ENCODE measurements around the gene OR14A2.
"Not testable (repeated sequence)": the region's sequence is repeated elsewhere in the genome, so short reads cannot be mapped to it uniquely, and the experiment has no call there.

The OR14A2 gene

GRCh38 chr1:247748041-247748440 is at the start of gene OR14A2:
TSS of gene OR14A2 (minus strand) at chr1:247748141.
- no peak for DNase-seq

- no peak for DNase-seq
Measured at GRCh38 chr1:247797518-247797917, 49.6 kb upstream of the OR14A2 start.

- DNase-seq = no peak
Measured at GRCh38 chr1:247769603-247770002, 21.7 kb upstream of the OR14A2 start.

- no peak for DNase-seq
Measured at GRCh38 chr1:247760456-247760855, 12.5 kb upstream of the OR14A2 start, which contains the start of gene OR1C1. TSS of gene OR1C1 (minus strand) at chr1:247760556. CDS start at chr1:247758406, 2,150 bp downstream.

GRCh38 chr1:247754311-247754710 is 6.4 kb upstream of the OR14A2 start:
- DNase-seq = not testable (repeated sequence)

GRCh38 chr1:247749870-247750269 is 1.9 kb upstream of the OR14A2 start:
- DNase-seq = no peak

GRCh38 chr1:247747616-247748015 is 325 bp downstream of the OR14A2 start:
- no peak for DNase-seq

GRCh38 chr1:247746391-247746935 is 1.5 kb downstream of the OR14A2 start:
- no peak for DNase-seq

- not testable (repeated sequence) for DNase-seq
Measured at GRCh38 chr1:247742215-247742760, 5.7 kb downstream of the OR14A2 start.

GRCh38 chr1:247741756-247742155 is 6.2 kb downstream of the OR14A2 start:
- no peak for DNase-seq

GRCh38 chr1:247740721-247741120 is 7.2 kb downstream of the OR14A2 start:
- DNase-seq = no peak

- no peak for DNase-seq
Measured at GRCh38 chr1:247738315-247738714, 9.6 kb downstream of the OR14A2 start, which contains the start of gene OR14K1. TSS of gene OR14K1 (plus strand) at chr1:247738615. CDS start at chr1:247738615, 0 bp downstream.

GRCh38 chr1:247721222-247721621 is 26.7 kb downstream of the OR14A2 start:
- no peak for DNase-seq

GRCh38 chr1:247716546-247716945 is 31.4 kb downstream of the OR14A2 start, which contains the start of gene OR6F1:
TSS of gene OR6F1 (minus strand) at chr1:247716646. CDS start at chr1:247712755, 3,891 bp downstream.
- no peak for DNase-seq

- no peak for DNase-seq
Measured at GRCh38 chr1:247713753-247714152, 34.2 kb downstream of the OR14A2 start.

GRCh38 chr1:247710681-247711080 is 37.3 kb downstream of the OR14A2 start:
- DNase-seq = not testable (repeated sequence)

- no peak for DNase-seq
Measured at GRCh38 chr1:247701338-247701737, 46.6 kb downstream of the OR14A2 start.

- peak; percentile 40 for DNase-seq
Measured at GRCh38 chr1:247681288-247681897, 66.5 kb downstream of the OR14A2 start.

- DNase-seq = no peak
Measured at GRCh38 chr1:247680171-247680570, 67.8 kb downstream of the OR14A2 start.

GRCh38 chr1:247679639-247680038 is 68.3 kb downstream of the OR14A2 start, which contains the start of gene OR13G1:
TSS of gene OR13G1 (minus strand) at chr1:247679739. CDS start at chr1:247673041, 6,698 bp downstream.
- no peak for DNase-seq
